K562 (cell line): ENCODE data around the gene PNMA3. TPM values are rescaled to one million over a fixed set of nuclear protein-coding genes. Genes with fewer than 3 reads are reported as not detected.
A peak's percentile ranks its signal among the peaks of the same experiment; 100 is the strongest.

Experiments used
- ATF7 ChIP-seq: fragments of 450-650 bp; IDR thresholded peaks from 2 replicates; pipeline ENCODE4 v1.7.1; 2014; ENCODE audit warnings: mild to moderate bottlenecking, moderate library complexity
- FOSL1 ChIP-seq: fragments of 200-800 bp; sonication (Bioruptor generic); conservative IDR thresholded peaks from 2 replicates; pipeline ENCODE4 v1.6.1; 2016; ENCODE audit warnings: missing genetic modification characterization, missing compliant biosample characterization
- GTF2E2 ChIP-seq: fragments of 200-800 bp; sonication (Bioruptor generic); IDR thresholded peaks from 2 replicates; pipeline ENCODE4 v1.6.1; 2016; ENCODE audit warnings: missing genetic modification characterization, missing compliant biosample characterization
- HLTF ChIP-seq: fragments of 450-650 bp; IDR thresholded peaks from 2 replicates; pipeline ENCODE4 v1.6.1; 2016
- JUNB ChIP-seq: fragments of 450-650 bp; formaldehyde crosslinking; conservative IDR thresholded peaks from 2 replicates; pipeline ENCODE4 v1.4.0; 2020; ENCODE audit warnings: mild to moderate bottlenecking
- NFIC ChIP-seq: fragments of 450-650 bp; IDR thresholded peaks from 2 replicates; pipeline ENCODE4 v1.6.1; 2017; ENCODE audit warnings: mild to moderate bottlenecking, inconsistent platforms
- PCBP1 ChIP-seq: fragments of 200-400 bp; formaldehyde crosslinking; IDR thresholded peaks from 2 replicates; pipeline ENCODE4 v1.6.1; 2018; ENCODE audit warnings: mild to moderate bottlenecking, low read depth, low read length; ENCODE audit not compliant: poor library complexity, severe bottlenecking
- SRSF3 ChIP-seq: fragments of 200-400 bp; formaldehyde crosslinking; IDR thresholded peaks from 2 replicates; pipeline ENCODE4 v1.6.1; 2016; ENCODE audit warnings: mild to moderate bottlenecking, low read length, moderate library complexity; ENCODE audit not compliant: insufficient read depth
- XRCC5 ChIP-seq: fragments of 200-400 bp; formaldehyde crosslinking; IDR thresholded peaks from 2 replicates; pipeline ENCODE4 v1.6.1; 2017; ENCODE audit warnings: low read depth, mild to moderate bottlenecking, low read length
- ZFP36 ChIP-seq: fragments of 150-350 bp; IDR thresholded peaks from 2 replicates; pipeline ENCODE4 v1.6.1; 2018; ENCODE audit warnings: low read length, low read depth; ENCODE audit not compliant: partially characterized antibody
- ZNF175 ChIP-seq: fragments of 200-800 bp; sonication (Bioruptor generic); IDR thresholded peaks from 2 replicates; pipeline ENCODE4 v1.6.1; 2016; ENCODE audit warnings: low read depth, mild to moderate bottlenecking, missing genetic modification characterization, missing compliant biosample characterization
- ZNF586 ChIP-seq: fragments of 450-650 bp; formaldehyde crosslinking; conservative IDR thresholded peaks from 2 replicates; pipeline ENCODE4 v1.4.0; 2020; ENCODE audit warnings: mild to moderate bottlenecking, moderate library complexity
- ZNF764 ChIP-seq: fragments of 250-450 bp; sonication (Bioruptor Pico); IDR thresholded peaks from 2 replicates; pipeline ENCODE4 v1.4.0; 2020; ENCODE audit warnings: low read depth, mild to moderate bottlenecking, moderate library complexity
- polyA plus RNA-seq, 8 experiments: library from polyadenylated mRNA; depleted of rRNA in 4 of 8; stranded (reverse) in 5 of 8; unstranded in 3 of 8; fragments of >200 nt; fragmentation: Nextera tagmentation in 2 of 8; fragmentation: Illumina TruSeq in 1 of 8; extraction: Ambion mirVana in 2 of 8; extraction: Trizol in 1 of 8; gene quantifications; 2 replicates each; pipeline versions ENCODE4 v1.2.1 to v1.2.3, GENCODE V29; 2011 to 2014; ENCODE audit warnings: inconsistent platforms in 1 of 8, missing spikeins in 1 of 8
- total RNA-seq, 7 experiments: library from RNA; depleted of rRNA in 6 of 7; stranded (reverse); fragments of >200 nt in 6 of 7; fragmentation: Illumina TruSeq in 2 of 7; extraction: Trizol in 2 of 7; gene quantifications; 2 replicates each; pipeline versions ENCODE4 v1.2.1 to v1.2.3, GENCODE V29; 2011 to 2021; ENCODE audit warnings: low replicate concordance in 1 of 7
- TF ChIP-seq, protein P1 (sequence below): fragments of 200-800 bp; sonication (Bioruptor generic); IDR thresholded peaks from 2 replicates; pipeline ENCODE4 v1.6.1; 2017; ENCODE audit warnings: missing genetic modification characterization, missing compliant biosample characterization
- TF ChIP-seq, protein P2 (sequence below), 2 experiments: fragments of 450-650 bp in 1 of 2; sonication (generic) in 1 of 2; formaldehyde crosslinking; conservative IDR thresholded peaks; 2 replicates each; pipeline versions ENCODE4 v1.4.0 to v1.8.1; 2020 to 2022; ENCODE audit warnings: mild to moderate bottlenecking in 1 of 2, missing genetic modification reagents in 1 of 2
- TF ChIP-seq, protein P3 (sequence below): sonication (generic); formaldehyde crosslinking; IDR thresholded peaks from 2 replicates; pipeline ENCODE4 v1.9.0; 2022; ENCODE audit warnings: mild to moderate bottlenecking, missing genetic modification reagents
- TF ChIP-seq, protein P4 (sequence below): fragments of 450-650 bp; conservative IDR thresholded peaks from 2 replicates; pipeline ENCODE4 v1.6.1; 2016; ENCODE audit warnings: missing genetic modification characterization, low read depth, mild to moderate bottlenecking, control low read depth, missing compliant biosample characterization

PNMA3 gene
- total and polyA plus RNA-seq, 9 of the 15 experiments (the other 6 are each of a cell fraction or from before 2014, with no cell fraction given), result 0.01 to 1.5 (median 0.95) TPM; not detected in 1

DNA sequence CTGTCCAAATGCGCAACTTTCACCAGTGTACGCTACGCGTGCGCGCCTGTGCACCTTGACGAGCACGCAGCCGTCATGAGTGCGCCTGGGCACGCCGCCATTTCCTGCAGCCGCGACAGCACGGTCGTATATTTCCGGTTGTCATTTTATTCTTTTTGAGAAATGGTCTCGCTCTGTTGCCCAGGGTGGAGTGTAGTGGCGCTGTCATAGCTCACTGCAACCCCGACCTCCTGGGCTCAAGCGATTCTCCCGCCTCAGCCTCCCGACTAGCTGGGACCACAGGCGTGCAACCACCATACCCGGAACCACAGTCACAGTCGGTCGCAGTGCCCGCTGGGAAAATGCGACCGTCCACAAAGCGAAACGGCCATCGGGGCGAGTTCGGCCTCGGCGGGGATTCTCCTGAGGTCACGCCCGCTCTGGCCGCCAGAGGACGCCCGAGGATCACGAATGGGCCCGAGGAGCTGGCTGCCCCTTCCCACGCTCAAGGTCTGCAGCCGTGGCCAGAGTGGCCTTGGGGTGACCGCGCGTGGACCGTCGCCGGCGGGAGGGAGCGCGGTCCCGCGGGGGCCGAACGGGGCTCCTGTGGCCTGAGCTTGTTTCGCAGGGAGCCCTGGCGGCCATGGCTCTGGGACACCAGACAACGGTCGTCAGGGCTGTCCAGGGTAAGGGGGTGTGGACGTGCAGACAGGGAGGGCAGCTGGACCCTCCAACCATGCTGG lies 23.7 kb upstream of the PNMA3 start (continued):
- TF ChIP-seq, protein P1, sequence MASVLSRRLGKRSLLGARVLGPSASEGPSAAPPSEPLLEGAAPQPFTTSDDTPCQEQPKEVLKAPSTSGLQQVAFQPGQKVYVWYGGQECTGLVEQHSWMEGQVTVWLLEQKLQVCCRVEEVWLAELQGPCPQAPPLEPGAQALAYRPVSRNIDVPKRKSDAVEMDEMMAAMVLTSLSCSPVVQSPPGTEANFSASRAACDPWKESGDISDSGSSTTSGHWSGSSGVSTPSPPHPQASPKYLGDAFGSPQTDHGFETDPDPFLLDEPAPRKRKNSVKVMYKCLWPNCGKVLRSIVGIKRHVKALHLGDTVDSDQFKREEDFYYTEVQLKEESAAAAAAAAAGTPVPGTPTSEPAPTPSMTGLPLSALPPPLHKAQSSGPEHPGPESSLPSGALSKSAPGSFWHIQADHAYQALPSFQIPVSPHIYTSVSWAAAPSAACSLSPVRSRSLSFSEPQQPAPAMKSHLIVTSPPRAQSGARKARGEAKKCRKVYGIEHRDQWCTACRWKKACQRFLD (CRISPR knock-in tag), result no peak
- TF ChIP-seq PCBP1 (no peak), ZNF764 (CRISPR knock-in tag) (no peak), SRSF3 (no peak), ZNF175 (CRISPR knock-in tag) (no peak), GTF2E2 (tag) (no peak), JUNB (CRISPR knock-in tag) (no peak), ZNF586 (CRISPR knock-in tag) (no peak), XRCC5 (no peak), ATF7 (peak; percentile 22; the same call in 1 of the 2 replicates), FOSL1 (tag) (no peak), NFIC (peak; percentile 20), ZFP36 (no peak), HLTF (no peak)
- TF ChIP-seq, protein P2, sequence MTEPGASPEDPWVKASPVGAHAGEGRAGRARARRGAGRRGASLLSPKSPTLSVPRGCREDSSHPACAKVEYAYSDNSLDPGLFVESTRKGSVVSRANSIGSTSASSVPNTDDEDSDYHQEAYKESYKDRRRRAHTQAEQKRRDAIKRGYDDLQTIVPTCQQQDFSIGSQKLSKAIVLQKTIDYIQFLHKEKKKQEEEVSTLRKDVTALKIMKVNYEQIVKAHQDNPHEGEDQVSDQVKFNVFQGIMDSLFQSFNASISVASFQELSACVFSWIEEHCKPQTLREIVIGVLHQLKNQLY (CRISPR knock-in tag; conservative IDR thresholded peaks at IDR 0.05), result no peak
- TF ChIP-seq, protein P3, sequence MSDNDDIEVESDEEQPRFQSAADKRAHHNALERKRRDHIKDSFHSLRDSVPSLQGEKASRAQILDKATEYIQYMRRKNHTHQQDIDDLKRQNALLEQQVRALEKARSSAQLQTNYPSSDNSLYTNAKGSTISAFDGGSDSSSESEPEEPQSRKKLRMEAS (CRISPR knock-in tag), result peak; percentile 44; the same call in 1 of the 2 replicates
- TF ChIP-seq, protein P4, sequence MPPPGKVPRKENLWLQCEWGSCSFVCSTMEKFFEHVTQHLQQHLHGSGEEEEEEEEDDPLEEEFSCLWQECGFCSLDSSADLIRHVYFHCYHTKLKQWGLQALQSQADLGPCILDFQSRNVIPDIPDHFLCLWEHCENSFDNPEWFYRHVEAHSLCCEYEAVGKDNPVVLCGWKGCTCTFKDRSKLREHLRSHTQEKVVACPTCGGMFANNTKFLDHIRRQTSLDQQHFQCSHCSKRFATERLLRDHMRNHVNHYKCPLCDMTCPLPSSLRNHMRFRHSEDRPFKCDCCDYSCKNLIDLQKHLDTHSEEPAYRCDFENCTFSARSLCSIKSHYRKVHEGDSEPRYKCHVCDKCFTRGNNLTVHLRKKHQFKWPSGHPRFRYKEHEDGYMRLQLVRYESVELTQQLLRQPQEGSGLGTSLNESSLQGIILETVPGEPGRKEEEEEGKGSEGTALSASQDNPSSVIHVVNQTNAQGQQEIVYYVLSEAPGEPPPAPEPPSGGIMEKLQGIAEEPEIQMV (tag), result no peak
